Fibroblast of mammary gland (primary cell): ENCODE results near the gene SDF2L1.
"Not testable (repeated sequence)": the region's sequence is repeated elsewhere in the genome, so short reads cannot be mapped to it uniquely, and the experiment has no call there.

Experiments
- DNase-seq: peaks from one replicate; pipeline ENCODE4 v3.0.0-alpha.2; 2010; ENCODE audit warnings: low read depth
- H3K4me3 ChIP-seq: 2 replicates; pipeline ENCODE4 v1.5.1; 2011; ENCODE audit warnings: low read depth, mild to moderate bottlenecking, low read length, moderate library complexity; ENCODE audit not compliant: control insufficient read depth
- TF ChIP-seq, protein P1 (sequence below): conservative IDR thresholded peaks from 2 replicates; pipeline ENCODE4 v1.5.1; 2011; ENCODE audit warnings: low read depth, low read length, inconsistent platforms; ENCODE audit not compliant: control insufficient read depth, insufficient read depth

The SDF2L1 gene

DNA sequence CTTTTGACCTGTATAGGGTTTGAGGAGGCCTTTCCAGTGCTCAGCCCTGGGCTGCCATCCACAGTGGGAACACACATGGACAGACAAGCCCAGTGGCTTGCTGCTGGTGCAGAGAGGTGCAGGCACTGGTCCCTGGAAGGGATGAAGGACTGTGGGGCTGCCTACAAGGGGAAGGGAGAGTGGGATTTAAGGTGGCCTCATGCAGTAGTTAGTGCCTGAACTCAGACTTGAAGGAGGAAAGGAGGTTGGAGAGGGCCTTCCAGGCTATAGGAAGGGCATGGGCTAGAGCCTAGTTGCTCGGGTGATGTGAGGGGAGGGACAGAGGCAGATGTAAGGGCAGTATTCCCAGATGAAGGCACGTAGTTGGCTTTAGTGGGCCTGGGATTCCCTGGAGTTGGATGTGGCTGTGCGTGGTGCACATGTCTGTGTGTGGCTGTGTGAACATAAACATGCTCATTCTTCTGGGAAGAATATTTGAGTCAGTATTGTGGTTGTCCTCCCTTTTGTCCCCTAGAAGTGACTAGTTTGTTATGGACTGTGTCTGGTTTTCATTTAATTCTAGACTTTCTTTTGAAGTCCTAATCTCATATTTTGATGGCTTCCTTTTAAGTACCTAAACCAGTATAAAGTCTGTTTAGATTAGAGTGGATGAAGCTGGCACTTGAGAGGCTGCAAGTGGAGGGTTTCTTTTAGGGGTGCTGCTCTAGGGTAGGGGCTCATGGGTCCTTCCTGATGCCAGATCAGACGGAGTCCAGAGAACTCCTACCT is 30.7 kb upstream of the SDF2L1 start:
- no peak for DNase-seq
- no peak overlapping the region for H3K4me3 ChIP-seq
- TF ChIP-seq, protein P1, sequence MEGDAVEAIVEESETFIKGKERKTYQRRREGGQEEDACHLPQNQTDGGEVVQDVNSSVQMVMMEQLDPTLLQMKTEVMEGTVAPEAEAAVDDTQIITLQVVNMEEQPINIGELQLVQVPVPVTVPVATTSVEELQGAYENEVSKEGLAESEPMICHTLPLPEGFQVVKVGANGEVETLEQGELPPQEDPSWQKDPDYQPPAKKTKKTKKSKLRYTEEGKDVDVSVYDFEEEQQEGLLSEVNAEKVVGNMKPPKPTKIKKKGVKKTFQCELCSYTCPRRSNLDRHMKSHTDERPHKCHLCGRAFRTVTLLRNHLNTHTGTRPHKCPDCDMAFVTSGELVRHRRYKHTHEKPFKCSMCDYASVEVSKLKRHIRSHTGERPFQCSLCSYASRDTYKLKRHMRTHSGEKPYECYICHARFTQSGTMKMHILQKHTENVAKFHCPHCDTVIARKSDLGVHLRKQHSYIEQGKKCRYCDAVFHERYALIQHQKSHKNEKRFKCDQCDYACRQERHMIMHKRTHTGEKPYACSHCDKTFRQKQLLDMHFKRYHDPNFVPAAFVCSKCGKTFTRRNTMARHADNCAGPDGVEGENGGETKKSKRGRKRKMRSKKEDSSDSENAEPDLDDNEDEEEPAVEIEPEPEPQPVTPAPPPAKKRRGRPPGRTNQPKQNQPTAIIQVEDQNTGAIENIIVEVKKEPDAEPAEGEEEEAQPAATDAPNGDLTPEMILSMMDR: no peak

DNA sequence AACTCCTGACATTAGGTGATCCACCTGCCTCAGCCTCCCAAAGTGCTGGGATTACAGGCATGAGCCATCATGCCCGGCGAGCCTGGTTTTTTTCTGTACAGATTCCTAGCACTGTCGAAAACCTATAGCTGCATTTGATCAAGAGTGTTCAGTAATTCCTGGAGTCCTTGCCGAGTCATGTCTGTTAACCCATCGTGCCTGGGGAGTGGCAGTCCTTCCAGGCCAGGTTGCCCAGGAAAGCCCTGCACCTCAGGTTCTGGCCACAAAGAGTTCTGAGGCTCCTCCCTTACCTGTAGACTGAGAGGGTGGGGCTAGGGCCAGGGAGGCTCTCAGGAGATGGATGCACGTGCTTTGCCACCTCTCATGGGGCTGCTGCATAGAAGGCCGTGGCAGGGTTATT is 29.2 kb upstream of the SDF2L1 start:
- no peak overlapping the region for H3K4me3 ChIP-seq
- no peak for DNase-seq
- TF ChIP-seq, protein P1: no peak

DNA sequence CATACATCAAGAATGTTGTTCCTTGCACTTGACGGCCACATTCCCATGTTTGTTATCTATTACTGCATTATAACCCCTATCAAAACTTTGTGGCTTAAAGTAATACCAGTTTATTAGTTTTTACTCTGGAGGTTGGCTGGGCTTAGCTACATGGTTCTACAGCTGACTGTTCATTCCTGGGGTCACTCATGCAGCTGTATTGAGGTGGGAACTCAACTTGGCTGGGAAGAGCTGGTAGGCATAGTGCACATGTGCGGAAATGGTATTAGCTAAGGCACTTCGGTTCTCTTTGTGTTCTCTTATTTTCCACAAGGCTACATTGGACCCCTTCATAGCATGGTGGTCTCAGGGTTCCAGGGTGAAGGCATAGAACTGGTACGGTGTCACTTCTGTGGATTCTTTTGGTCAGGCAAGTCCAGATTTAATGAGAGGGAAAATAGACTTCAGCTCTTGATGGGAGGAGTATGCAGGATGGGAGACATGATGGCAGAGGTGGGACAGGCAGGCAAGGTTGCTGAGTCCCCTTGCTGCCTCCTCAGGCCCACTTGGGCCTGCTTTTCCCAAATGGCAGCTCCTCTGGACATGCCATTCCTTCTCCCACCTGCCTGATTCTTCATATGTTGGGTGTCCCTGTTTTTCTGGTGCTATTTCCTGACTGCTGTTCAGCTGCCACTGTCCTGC is 28.4 kb upstream of the SDF2L1 start:
- DNase-seq: no peak
- no peak overlapping the region for H3K4me3 ChIP-seq
- TF ChIP-seq, protein P1: no peak

DNA sequence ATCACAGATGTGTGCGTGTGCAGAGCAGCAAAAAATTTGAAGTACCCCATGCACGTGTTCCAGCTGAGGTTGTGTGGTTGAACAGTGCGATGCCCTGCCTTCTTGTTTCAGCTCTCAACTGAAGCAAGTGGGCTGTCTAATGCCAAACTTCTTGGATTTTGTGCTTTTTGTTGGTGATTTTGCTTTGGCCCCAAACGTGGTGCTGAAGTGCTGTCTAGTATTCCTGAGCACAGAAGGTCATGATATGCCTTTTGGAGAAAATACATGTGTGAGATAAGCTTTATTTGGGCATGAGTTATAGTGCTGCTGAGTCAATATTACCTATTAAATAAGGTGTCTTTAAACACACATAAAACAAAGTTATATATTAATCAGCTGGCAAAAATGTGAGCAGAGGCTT is 26.4 kb upstream of the SDF2L1 start:
- DNase-seq: no peak
- TF ChIP-seq, protein P1: no peak

DNA sequence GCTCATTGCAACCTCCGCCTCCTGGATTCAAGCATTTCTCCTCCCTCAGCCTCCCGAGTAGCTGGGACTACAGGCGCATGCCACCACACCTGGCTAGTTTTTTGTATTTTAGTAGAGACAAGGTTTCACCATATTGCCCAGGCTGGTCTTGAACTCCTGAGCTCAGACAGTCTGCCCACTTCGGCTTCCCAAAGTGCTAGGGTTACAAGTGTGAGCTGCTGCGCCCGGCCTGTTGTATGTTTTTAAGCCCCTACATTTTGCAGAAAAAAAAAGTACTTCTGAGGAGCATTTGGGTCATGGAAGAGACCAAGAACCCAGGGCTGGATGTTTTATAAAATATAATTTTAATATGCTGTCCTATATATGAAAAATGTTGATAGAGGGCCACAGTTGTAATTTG is 24.8 kb upstream of the SDF2L1 start:
- H3K4me3 ChIP-seq, DNase-seq: not testable (repeated sequence)

More for the DNA sequence above, 26.4 kb upstream of the SDF2L1 start:
- no peak overlapping the region for H3K4me3 ChIP-seq

DNA sequence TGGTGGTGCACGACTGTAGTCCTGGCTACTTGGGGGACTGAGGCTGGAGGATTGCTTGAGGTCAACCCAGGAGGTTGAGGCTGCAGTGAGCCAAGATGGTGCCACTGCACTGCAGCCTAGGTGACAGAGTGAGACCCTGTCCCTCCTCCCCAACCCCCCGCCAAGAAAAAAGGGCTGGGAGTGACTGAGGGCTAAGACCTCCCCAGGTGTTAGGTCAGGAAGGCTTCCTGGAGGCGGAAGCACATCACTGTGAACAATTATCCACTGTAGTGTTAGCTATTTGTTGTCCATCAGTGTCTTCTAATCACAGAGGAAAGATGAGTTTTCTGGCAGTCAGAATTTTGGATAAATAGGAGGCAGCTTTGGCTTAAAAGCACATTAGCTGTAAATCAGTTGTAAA is 21.1 kb upstream of the SDF2L1 start:
- DNase-seq: no peak
- no peak overlapping the region for H3K4me3 ChIP-seq
- TF ChIP-seq, protein P1: no peak
